H1 (cell line): Measurements from ENCODE around the gene MTMR6. TPM values are rescaled to one million over a fixed set of nuclear protein-coding genes. Genes with fewer than 3 reads are reported as not detected.

Experiments used
- CTCF ChIA-PET: fragments of 300-600 bp; sonication (Branson Sonifier 250); formaldehyde crosslinking; loops from one replicate; lab custom pipeline; 2021; ENCODE audit not compliant: partially characterized antibody; lab: Charles Lee
- POLR2A ChIA-PET: fragments of 300-600 bp; sonication (Branson Sonifier 250); formaldehyde crosslinking; loops from one replicate; lab custom pipeline; 2021; ENCODE audit warnings: inconsistent platforms; ENCODE audit not compliant: partially characterized antibody; lab: Charles Lee
- DNase-seq, 2 experiments: peaks; one replicate each; pipeline versions ENCODE4 v3.0.0 to v3.0.0-alpha.2; 2010 to 2022; ENCODE audit warnings: low spot score in 2 of 2, low read depth in 1 of 2, mixed read lengths in 1 of 2
- FAIRE-seq: peaks from 2 replicates; lab custom pipeline; 2011; peaks lifted over from hg19 to GRCh38; lab: Jason Lieb, UNC
- H2AFZ ChIP-seq: 2 replicates; pipeline ENCODE4 v1.8.1; 2012; ENCODE audit warnings: low read length, inconsistent platforms
- H2AK5ac ChIP-seq: 2 replicates; pipeline ENCODE4 v1.6.1; 2013; ENCODE audit warnings: low read depth, low read length
- H2BK120ac ChIP-seq: replicated peaks from 2 replicates; pipeline ENCODE3; 2013; ENCODE audit warnings: low read depth, low read length, inconsistent platforms
- H2BK12ac ChIP-seq: 2 replicates; pipeline ENCODE4 v1.6.1; 2013; ENCODE audit warnings: low read depth, low read length
- H2BK15ac ChIP-seq: 2 replicates; pipeline ENCODE4 v1.6.1; 2013; ENCODE audit warnings: low read length
- H2BK20ac ChIP-seq: 2 replicates; pipeline ENCODE4 v1.6.1; 2013; ENCODE audit warnings: low read length
- H2BK5ac ChIP-seq: 2 replicates; pipeline ENCODE4 v1.6.1; 2013; ENCODE audit warnings: low read depth, low read length
- H3K14ac ChIP-seq: 2 replicates; pipeline ENCODE4 v1.6.1; 2013; ENCODE audit warnings: inconsistent platforms; ENCODE audit not compliant: insufficient read length
- H3K18ac ChIP-seq: 2 replicates; pipeline ENCODE4 v1.6.1; 2013; ENCODE audit warnings: low read length; ENCODE audit errors: extremely low read depth
- H3K23ac ChIP-seq: 2 replicates; pipeline ENCODE4 v1.6.1; 2013; ENCODE audit warnings: inconsistent platforms; ENCODE audit not compliant: insufficient read length
- H3K23me2 ChIP-seq: 2 replicates; pipeline ENCODE4 v1.6.1; 2013; ENCODE audit warnings: low read depth, low read length
- H3K27ac ChIP-seq: 2 replicates; pipeline ENCODE4 v1.6.1; 2011; ENCODE audit warnings: low read depth, low read length, inconsistent platforms
- H3K27me3 ChIP-seq, 4 experiments: replicated peaks in 1 of 4; 1 replicate in 1 of 4; 2 replicates in 3 of 4; pipeline versions ENCODE4 v1.6.1 to v1.8.1; 2011 to 2013; ENCODE audit warnings: low read length in 3 of 4, mild to moderate bottlenecking in 3 of 4, inconsistent platforms in 2 of 4, mixed read lengths in 2 of 4, moderate library complexity in 1 of 4; ENCODE audit not compliant: control insufficient read depth in 3 of 4, insufficient read depth in 3 of 4; ENCODE audit errors: extremely low read depth in 1 of 4
- H3K36me3 ChIP-seq, 4 experiments: 2 replicates each; pipeline versions ENCODE4 v1.6.1 to v1.8.1; 2011 to 2013; ENCODE audit warnings: mild to moderate bottlenecking in 4 of 4, low read length in 3 of 4, moderate library complexity in 2 of 4, control low read depth in 1 of 4, inconsistent platforms in 1 of 4; ENCODE audit not compliant: insufficient read depth in 4 of 4, control insufficient read depth in 2 of 4
- H3K4ac ChIP-seq: replicated peaks from 2 replicates; pipeline ENCODE3; 2013; ENCODE audit warnings: low read length, low read depth, mixed read lengths, inconsistent platforms; ENCODE audit not compliant: insufficient read length
- H3K4me1 ChIP-seq, 4 experiments: replicated peaks in 1 of 4; 1 replicate in 1 of 4; 2 replicates in 3 of 4; pipeline versions ENCODE4 v1.6.1 to v1.8.1; 2011 to 2013; ENCODE audit warnings: low read length in 3 of 4, inconsistent platforms in 2 of 4, mixed read lengths in 1 of 4; ENCODE audit not compliant: insufficient read depth in 4 of 4, control insufficient read depth in 3 of 4
- H3K4me2 ChIP-seq, 2 experiments: 2 replicates each; pipeline versions ENCODE4 v1.6.1 to v1.8.1; 2011 to 2013; ENCODE audit warnings: low read depth in 2 of 2, low read length in 2 of 2, control low read depth in 1 of 2, inconsistent platforms in 1 of 2, mild to moderate bottlenecking in 1 of 2; ENCODE audit not compliant: insufficient read depth in 1 of 2
- H3K4me3 ChIP-seq, 4 experiments: fragments of 200-600, 300-600 bp in 1 of 4; sonication (generic), shearing (Covaris generic), sonication (Bioruptor Twin) in 1 of 4; 2 replicates each; pipeline versions ENCODE4 v1.5.1 to v1.8.1; 2011 to 2016; ENCODE audit warnings: low read length in 4 of 4, low read depth in 3 of 4, control low read depth in 2 of 4, inconsistent platforms in 2 of 4, mild to moderate bottlenecking in 2 of 4, mixed read lengths in 1 of 4, moderate library complexity in 1 of 4; ENCODE audit not compliant: insufficient read depth in 2 of 4; ENCODE audit errors: extremely low read depth in 1 of 4
- H3K56ac ChIP-seq: replicated peaks from 2 replicates; pipeline ENCODE3; 2013; ENCODE audit warnings: low read depth, mild to moderate bottlenecking, mixed read lengths, low read length, inconsistent platforms; ENCODE audit not compliant: insufficient read length
- H3K79me1 ChIP-seq: 2 replicates; pipeline ENCODE4 v1.6.1; 2013; ENCODE audit warnings: low read depth, low read length, control low read depth
- H3K79me2 ChIP-seq, 2 experiments: 2 replicates each; pipeline versions ENCODE4 v1.6.1 to v1.8.1; 2012 to 2013; ENCODE audit warnings: low read length in 2 of 2, mild to moderate bottlenecking in 2 of 2, inconsistent platforms in 1 of 2; ENCODE audit not compliant: insufficient read depth in 2 of 2, control insufficient read depth in 1 of 2
- H3K9ac ChIP-seq, 4 experiments: replicated peaks in 1 of 4; 1 replicate in 1 of 4; 2 replicates in 3 of 4; pipeline versions ENCODE4 v1.6.1 to v1.8.1; 2011 to 2013; ENCODE audit warnings: low read depth in 3 of 4, low read length in 3 of 4, control low read depth in 2 of 4, mild to moderate bottlenecking in 2 of 4, moderate library complexity in 2 of 4, inconsistent platforms in 1 of 4; ENCODE audit errors: extremely low read depth in 1 of 4
- H3K9me3 ChIP-seq, 2 experiments: 2 replicates each; pipeline versions ENCODE4 v1.6.1 to v1.8.1; 2012 to 2013; ENCODE audit warnings: mild to moderate bottlenecking in 2 of 2, moderate library complexity in 2 of 2, control low read depth in 1 of 2, inconsistent platforms in 1 of 2, low read depth in 1 of 2, low read length in 1 of 2, mixed read lengths in 1 of 2; ENCODE audit not compliant: insufficient read depth in 2 of 2
- H4K20me1 ChIP-seq, 2 experiments: replicated peaks in 1 of 2; 2 replicates each; pipeline versions ENCODE3 to v1.8.1; 2011 to 2013; ENCODE audit warnings: inconsistent platforms in 2 of 2, low read length in 2 of 2, mild to moderate bottlenecking in 1 of 2; ENCODE audit not compliant: insufficient read depth in 2 of 2, control insufficient read depth in 1 of 2
- H4K5ac ChIP-seq: 2 replicates; pipeline ENCODE4 v1.6.1; 2013; ENCODE audit warnings: low read length, low read depth, mixed read lengths, inconsistent platforms; ENCODE audit not compliant: insufficient read length
- H4K8ac ChIP-seq: 2 replicates; pipeline ENCODE4 v1.8.0; 2013; ENCODE audit warnings: mild to moderate bottlenecking, moderate library complexity, low read length, inconsistent platforms; ENCODE audit not compliant: insufficient read depth; ENCODE audit errors: extremely low read depth
- H4K91ac ChIP-seq: replicated peaks from 2 replicates; pipeline ENCODE3; 2013; ENCODE audit warnings: low read length, mixed read lengths, inconsistent platforms; ENCODE audit not compliant: insufficient read length
- BRCA1 ChIP-seq: IDR thresholded peaks from 2 replicates; pipeline ENCODE4 v1.6.1; 2012; ENCODE audit warnings: low read depth, low read length, improper control_type of control experiment
- CEBPB ChIP-seq: IDR thresholded peaks from 2 replicates; pipeline ENCODE4 v1.6.1; 2012; ENCODE audit warnings: low read depth, low read length
- CHD2 ChIP-seq: IDR thresholded peaks from 2 replicates; pipeline ENCODE4 v1.6.1; 2012; ENCODE audit warnings: low read length, improper control_type of control experiment
- PHF8 ChIP-seq: fragments of 200-600 bp; sonication (generic); conservative IDR thresholded peaks from 2 replicates; pipeline ENCODE4 v1.7.1; 2012; ENCODE audit warnings: low read depth, mild to moderate bottlenecking, inconsistent platforms, low read length, moderate library complexity
- WGBS, 2 experiments: shearing (Covaris generic) in 1 of 2; methylation state at CpG; one replicate each; pipeline versions ENCODE4 v1.1.6 to v1.1.7; 2013 to 2015; ENCODE audit warnings: low lambda C conversion rate in 2 of 2, mixed read lengths in 2 of 2, inconsistent platforms in 1 of 2, low coverage in 1 of 2, missing lambda C conversion rate in 1 of 2; ENCODE audit not compliant: insufficient replicate concordance in 2 of 2, insufficient coverage in 1 of 2, insufficient read length in 1 of 2; ENCODE audit errors: extremely low coverage in 1 of 2, missing lambda C conversion rate in 1 of 2; 5-methylcytosine and 5-hydroxymethylcytosine counted together
- polyA plus RNA-seq, 7 experiments: library from polyadenylated mRNA; depleted of rRNA in 3 of 7; stranded (reverse) in 5 of 7; unstranded in 2 of 7; fragments of >200 nt in 5 of 7; fragments of 200-250 nt in 2 of 7; gene quantifications; 1 replicate in 5 of 7; 2 replicates in 1 of 7; 4 replicates in 1 of 7; pipeline versions ENCODE4 v1.2.1 to v1.2.3, GENCODE V29; 2011 to 2013; ENCODE audit warnings: missing spikeins in 2 of 7, mixed read lengths in 2 of 7
- total RNA-seq: library from RNA; stranded (reverse); fragmentation: NEBNext Ultra II Directional; extraction: Animal tissue kit (Norgen Biotek cat#: 25700); gene quantifications from 2 replicates; pipeline ENCODE4 v1.2.1, GENCODE V29; 2021

Gene MTMR6
- total and polyA plus RNA-seq, 2 of the 8 experiments (the other 6 are each of a cell fraction or from before 2014, with no cell fraction given), result 2.1 to 8.4 TPM

DNA sequence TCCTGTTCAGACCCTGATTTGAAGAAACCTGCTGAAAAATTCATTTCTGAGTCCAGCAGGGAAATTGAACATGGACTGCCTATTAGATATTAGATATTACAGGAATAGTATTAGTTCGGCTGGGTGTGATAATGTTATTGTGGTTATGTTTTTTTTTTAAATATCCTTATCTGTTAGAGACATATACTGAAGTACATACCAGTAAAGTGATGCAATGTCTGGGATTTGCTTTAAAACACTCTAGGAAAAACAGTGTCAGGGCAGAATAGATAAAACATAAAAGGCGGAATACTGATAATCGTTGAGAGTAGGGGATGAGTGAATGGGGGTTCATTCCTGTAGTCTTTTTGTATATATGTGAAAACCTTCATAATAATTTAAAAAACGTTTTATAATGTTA, 86.5 kb downstream of the MTMR6 start:
- Histone ChIP-seq H2BK5ac (no peak overlapping the region), H2BK20ac (no peak overlapping the region), H3K4me3 (no peak overlapping the region), H3K56ac (no peak overlapping the region), H3K27me3 (no peaks in the 10 kb centered on the region), H2BK120ac (no peak overlapping the region), H3K27ac (no peak overlapping the region), H3K4me2 (no peak overlapping the region), H3K4ac (no peak overlapping the region), H3K79me2 (no peaks in the 10 kb centered on the region), H4K5ac (no peak overlapping the region), H3K18ac (no peak overlapping the region), H4K20me1 (no peaks in the 10 kb centered on the region), H3K14ac (no peak overlapping the region), H3K36me3 (no peaks in the 10 kb centered on the region), H3K23ac (no peak overlapping the region), H3K9ac (no peak overlapping the region), H2AFZ (no peak overlapping the region), H4K91ac (no peak overlapping the region), H2AK5ac (no peak overlapping the region), H2BK15ac (no peak overlapping the region), H3K23me2 (no peaks in the 10 kb centered on the region), H2BK12ac (no peak overlapping the region), H3K4me1 (peaks cover 0 to 5% (median under 1%) of the 10 kb centered on the region in 4 experiments; a peak in 2 of 7 replicates), H3K79me1 (no peaks in the 10 kb centered on the region), H4K8ac (no peak overlapping the region), H3K9me3 (no peaks in the 10 kb centered on the region)
- DNase-seq (no peak), FAIRE-seq (no peak)
- TF ChIP-seq BRCA1 (no peak), CHD2 (no peak), CEBPB (no peak), PHF8 (no peak)
- ChIA-PET POLR2A (no interaction called here), CTCF (no interaction called here)
- 82% methylated on average over 4 of the region's 4 CpGs; no CpG with 5 or more reads in 1 of the 2 experiments for WGBS, 2 experiments
